GM12875 (cell line): ENCODE results near the gene AOX1.
A peak's percentile ranks its signal among the peaks of the same experiment; 100 is the strongest.

Experiments
- H3K4me3 ChIP-seq: one replicate; pipeline ENCODE4 v1.5.1; 2011; ENCODE audit warnings: low read depth, low read length, control low read depth
- TF ChIP-seq, protein P1 (sequence below): IDR thresholded peaks from 2 replicates; pipeline ENCODE4 v1.5.1; 2011; ENCODE audit warnings: low read depth, mild to moderate bottlenecking, control low read depth, inconsistent platforms, low read length, moderate library complexity, borderline replicate concordance; ENCODE audit not compliant: insufficient read depth

The AOX1 gene

GRCh38 chr2:200578778-200579177, 7.0 kb upstream of the AOX1 start:
- H3K4me3 ChIP-seq, result no peak overlapping the region
- TF ChIP-seq, protein P1, sequence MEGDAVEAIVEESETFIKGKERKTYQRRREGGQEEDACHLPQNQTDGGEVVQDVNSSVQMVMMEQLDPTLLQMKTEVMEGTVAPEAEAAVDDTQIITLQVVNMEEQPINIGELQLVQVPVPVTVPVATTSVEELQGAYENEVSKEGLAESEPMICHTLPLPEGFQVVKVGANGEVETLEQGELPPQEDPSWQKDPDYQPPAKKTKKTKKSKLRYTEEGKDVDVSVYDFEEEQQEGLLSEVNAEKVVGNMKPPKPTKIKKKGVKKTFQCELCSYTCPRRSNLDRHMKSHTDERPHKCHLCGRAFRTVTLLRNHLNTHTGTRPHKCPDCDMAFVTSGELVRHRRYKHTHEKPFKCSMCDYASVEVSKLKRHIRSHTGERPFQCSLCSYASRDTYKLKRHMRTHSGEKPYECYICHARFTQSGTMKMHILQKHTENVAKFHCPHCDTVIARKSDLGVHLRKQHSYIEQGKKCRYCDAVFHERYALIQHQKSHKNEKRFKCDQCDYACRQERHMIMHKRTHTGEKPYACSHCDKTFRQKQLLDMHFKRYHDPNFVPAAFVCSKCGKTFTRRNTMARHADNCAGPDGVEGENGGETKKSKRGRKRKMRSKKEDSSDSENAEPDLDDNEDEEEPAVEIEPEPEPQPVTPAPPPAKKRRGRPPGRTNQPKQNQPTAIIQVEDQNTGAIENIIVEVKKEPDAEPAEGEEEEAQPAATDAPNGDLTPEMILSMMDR, result peak; percentile 50; the same call in 1 of the 2 replicates

DNA sequence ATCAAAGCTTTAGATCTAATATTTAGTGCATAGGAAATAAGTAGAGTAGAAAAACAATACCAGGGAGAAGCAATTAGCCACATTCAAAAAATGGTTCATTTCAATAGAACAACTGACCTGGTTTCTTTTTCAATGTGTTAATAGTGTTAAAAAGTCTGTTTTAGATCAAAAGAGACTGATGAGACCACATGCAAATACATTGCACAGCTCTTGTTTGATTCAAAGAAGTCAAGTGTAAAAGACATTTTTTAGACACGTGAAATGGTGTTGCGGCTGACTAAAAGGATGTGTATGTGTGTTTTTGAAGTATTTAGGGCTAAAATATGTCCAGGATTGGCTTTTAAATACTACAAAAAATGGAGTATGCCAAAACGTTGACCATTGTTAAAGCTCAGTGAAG, 1.2 kb upstream of the AOX1 start:
- TF ChIP-seq, protein P1, result no peak
- H3K4me3 ChIP-seq, result no peak overlapping the region

- H3K4me3 ChIP-seq, result no peak overlapping the region
- TF ChIP-seq, protein P1, result no peak
These were observed 479 bp upstream of the AOX1 start for GRCh38 chr2:200585340-200585729.

- TF ChIP-seq, protein P1, result no peak
- H3K4me3 ChIP-seq, result no peak overlapping the region
These were observed 796 bp downstream of the AOX1 start for GRCh38 chr2:200586644-200586975.

DNA sequence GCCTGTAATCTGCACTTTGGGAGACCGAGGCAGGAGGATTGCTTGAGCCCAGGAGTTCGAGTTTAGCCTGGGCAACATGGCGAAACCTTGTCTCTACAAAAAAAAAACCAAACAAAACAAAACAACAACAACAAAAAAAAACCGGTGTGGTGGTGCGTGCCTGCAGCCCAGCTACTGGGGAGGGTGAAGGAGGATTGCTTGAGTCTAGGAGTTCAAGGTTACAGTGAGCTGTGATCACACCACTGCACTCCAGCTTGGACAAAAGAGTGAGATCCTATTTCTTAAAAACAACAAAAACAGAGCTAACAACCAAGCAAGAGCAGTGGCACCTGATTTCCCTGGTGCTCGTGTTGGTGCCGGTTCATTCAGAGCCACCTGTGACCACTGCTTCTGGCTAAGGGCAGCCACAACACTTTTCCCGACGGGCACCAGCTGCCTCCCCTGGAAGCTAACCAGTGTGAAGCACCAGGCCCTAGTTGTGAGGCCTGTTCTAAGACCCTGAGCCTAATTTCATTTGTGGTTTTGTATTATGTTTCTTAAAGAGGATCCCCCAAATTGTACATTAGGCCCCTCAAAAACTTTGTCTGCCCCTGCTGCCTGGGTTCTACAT, 1.3 kb downstream of the AOX1 start:
- TF ChIP-seq, protein P1, result no peak
- no peak overlapping the region for H3K4me3 ChIP-seq

DNA sequence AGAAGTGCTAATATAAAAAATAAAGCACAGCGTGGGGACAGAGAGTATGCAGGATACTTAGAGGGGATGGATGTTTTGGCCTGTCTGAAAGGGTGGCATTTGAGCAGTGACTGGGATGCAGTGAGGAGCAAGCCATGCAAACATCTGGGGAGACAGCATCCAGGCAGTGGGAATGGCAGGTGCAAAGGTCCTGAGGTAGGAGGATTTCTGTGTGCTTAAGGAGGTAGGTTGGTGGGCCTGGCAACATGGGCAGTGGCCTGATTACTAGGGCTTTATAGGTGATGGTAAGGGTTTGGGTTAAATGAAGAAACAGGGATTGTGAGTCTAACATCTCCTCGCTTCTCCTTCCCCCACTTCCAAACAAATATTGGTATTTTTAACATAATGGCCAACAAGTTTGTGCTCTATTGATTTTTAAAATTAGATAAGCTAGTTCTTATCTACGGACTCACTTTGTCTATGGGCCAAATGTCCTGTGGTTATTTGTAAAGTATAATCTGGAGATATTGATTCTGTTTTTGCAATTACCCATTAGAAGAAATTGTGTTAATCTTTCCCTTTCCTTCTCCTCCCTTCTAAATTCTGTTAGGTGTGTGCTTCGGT, 2.4 kb downstream of the AOX1 start:
- TF ChIP-seq, protein P1, result no peak
- H3K4me3 ChIP-seq, result no peak overlapping the region

- H3K4me3 ChIP-seq, result no peak overlapping the region
- TF ChIP-seq, protein P1, result no peak
These were observed 4.3 kb downstream of the AOX1 start for GRCh38 chr2:200590090-200590489.
